Ascending aorta (tissue), 2 donors: ENCODE data around the gene LRRC3B. TPM values are rescaled to one million over a fixed set of nuclear protein-coding genes. Genes with fewer than 3 reads are reported as not detected.

Source experiments
- DNase-seq, 2 donors: peaks; one replicate each; pipeline ENCODE4 v3.0.0-alpha.2; 2019; ENCODE audit warnings: low spot score in 2 of 2
- H3K27ac ChIP-seq, 2 donors: fragments of 200-600 bp; sonication (generic); one replicate each; pipeline ENCODE4 v1.5.1; 2016 to 2017; ENCODE audit warnings: mild to moderate bottlenecking in 1 of 2
- H3K27me3 ChIP-seq: fragments of 200-600 bp; sonication (generic); one replicate; pipeline ENCODE4 v1.5.1; 2017
- H3K36me3 ChIP-seq, 2 donors: fragments of 200-600 bp; sonication (generic); one replicate each; pipeline ENCODE4 v1.5.1; 2016
- H3K4me1 ChIP-seq, 2 donors: fragments of 200-600 bp; sonication (generic); one replicate each; pipeline ENCODE4 v1.5.1; 2016 to 2017; ENCODE audit warnings: mild to moderate bottlenecking in 1 of 2
- H3K4me3 ChIP-seq, 2 donors: fragments of 200-600 bp; sonication (generic); one replicate each; pipeline ENCODE4 v1.5.1; 2016 to 2017; ENCODE audit warnings: mild to moderate bottlenecking in 1 of 2
- H3K9me3 ChIP-seq, 2 donors: fragments of 200-600 bp; sonication (generic); one replicate each; pipeline ENCODE4 v1.5.1; 2016
- CTCF ChIP-seq, 3 experiments: fragments of 200-600 bp in 2 of 3; fragments of 450-650 bp in 1 of 3; sonication (generic) in 2 of 3; IDR thresholded peaks; one replicate each; pipeline ENCODE4 v1.5.1; 2016 to 2019; ENCODE audit warnings: antibody characterized with exemption in 3 of 3, mild to moderate bottlenecking in 1 of 3, moderate library complexity in 1 of 3
- intact Hi-C: fragments of 100-400 bp; cut with DNase I; formaldehyde crosslinking; loops from one replicate; pipeline ENCODE4 v1.15.1; 2023
- total RNA-seq: library from RNA; depleted of rRNA; stranded (reverse); fragments of >200 nt; gene quantifications from one replicate; pipeline ENCODE4 v1.1.0, GENCODE V29; 2016

The LRRC3B gene
- total RNA-seq, 1 donor from 2014 or later = not detected

DNA sequence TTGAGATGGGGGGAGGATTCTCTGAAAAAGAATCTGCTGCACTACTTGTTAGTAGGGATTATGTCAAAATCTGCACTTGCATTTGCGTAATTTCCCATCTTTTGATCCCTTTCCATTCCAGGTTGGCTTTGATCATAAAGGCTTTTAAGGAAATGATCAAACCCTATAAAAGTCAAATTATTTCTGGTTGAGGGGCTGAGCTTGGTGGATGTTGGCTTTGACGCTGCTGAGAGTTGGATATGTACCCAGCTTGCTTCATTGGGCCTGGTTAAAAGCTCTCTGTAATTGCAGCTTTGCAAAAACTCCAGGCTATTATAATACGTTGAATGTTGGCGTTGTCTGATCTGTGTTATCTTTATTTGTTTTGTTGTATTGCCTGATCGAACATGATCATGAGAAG is 12.0 kb downstream of the LRRC3B start:
- no peaks in the 10 kb centered on the region for H3K4me1 ChIP-seq
- no peaks in the 10 kb centered on the region for H3K9me3 ChIP-seq
- no peaks in the 10 kb centered on the region for H3K27me3 ChIP-seq
- DNase-seq = no peak
- no peak overlapping the region for H3K27ac ChIP-seq
- no peaks in the 10 kb centered on the region for H3K36me3 ChIP-seq
- no peak for TF ChIP-seq CTCF (IDR thresholded peaks at IDR 0.05)
- no peak overlapping the region for H3K4me3 ChIP-seq
- intact Hi-C loops = no loop called here

- Histone ChIP-seq H3K4me3 (no peak overlapping the region), H3K36me3 (no peaks in the 10 kb centered on the region), H3K27me3 (no peaks in the 10 kb centered on the region), H3K4me1 (no peaks in the 10 kb centered on the region), H3K27ac (no peak overlapping the region), H3K9me3 (no peaks in the 10 kb centered on the region)
- TF ChIP-seq CTCF (IDR thresholded peaks at IDR 0.05) = no peak
- no peak for DNase-seq
- intact Hi-C loops = no loop called here
Observed at GRCh38 chr3:26636096-26636727, 13.6 kb downstream of the LRRC3B start.

GRCh38 chr3:26637698-26638097 is 15.1 kb downstream of the LRRC3B start:
- H3K9me3 ChIP-seq = no peaks in the 10 kb centered on the region
- DNase-seq = no peak

DNA sequence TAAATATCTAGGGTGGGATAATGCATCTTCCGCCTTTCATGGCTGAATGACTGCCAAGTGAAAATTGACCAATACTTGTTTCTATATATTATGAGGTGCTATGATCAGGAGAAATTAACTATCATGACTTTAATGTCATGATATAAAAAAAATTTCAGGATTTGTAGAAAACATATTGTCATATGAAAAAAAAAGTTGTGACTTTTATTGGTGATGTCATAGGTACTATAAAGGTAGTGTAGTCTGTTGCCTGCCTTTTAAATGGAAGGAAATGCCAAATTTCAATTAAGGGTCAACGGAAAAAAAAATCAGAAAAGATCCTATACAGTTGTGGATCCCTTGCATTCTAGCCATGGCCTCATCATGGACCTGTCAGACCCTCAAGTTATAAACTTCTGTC is 15.5 kb downstream of the LRRC3B start:
- H3K9me3 ChIP-seq = no peaks in the 10 kb centered on the region
- no peak overlapping the region for H3K4me3 ChIP-seq
- no peak for TF ChIP-seq CTCF (IDR thresholded peaks at IDR 0.05)
- H3K36me3 ChIP-seq = no peaks in the 10 kb centered on the region
- DNase-seq = no peak
- no peaks in the 10 kb centered on the region for H3K27me3 ChIP-seq
- no peak overlapping the region for H3K27ac ChIP-seq
- intact Hi-C loops = no loop called here
- no peaks in the 10 kb centered on the region for H3K4me1 ChIP-seq

More at GRCh38 chr3:26637698-26638097, 15.1 kb downstream of the LRRC3B start:
- Histone ChIP-seq H3K36me3 (no peaks in the 10 kb centered on the region), H3K4me3 (no peak overlapping the region), H3K4me1 (no peaks in the 10 kb centered on the region), H3K27ac (no peak overlapping the region), H3K27me3 (no peaks in the 10 kb centered on the region)
- intact Hi-C loops = no loop called here
- TF ChIP-seq CTCF (IDR thresholded peaks at IDR 0.05) = no peak

- intact Hi-C loops = no loop called here
- H3K27ac ChIP-seq = no peak overlapping the region
- no peaks in the 10 kb centered on the region for H3K9me3 ChIP-seq
- no peak for TF ChIP-seq CTCF (IDR thresholded peaks at IDR 0.05)
- H3K4me3 ChIP-seq = no peak overlapping the region
- no peaks in the 10 kb centered on the region for H3K27me3 ChIP-seq
- no peaks in the 10 kb centered on the region for H3K4me1 ChIP-seq
- no peak for DNase-seq
- H3K36me3 ChIP-seq = no peaks in the 10 kb centered on the region
Observed at GRCh38 chr3:26639339-26639738, 16.8 kb downstream of the LRRC3B start.

DNA sequence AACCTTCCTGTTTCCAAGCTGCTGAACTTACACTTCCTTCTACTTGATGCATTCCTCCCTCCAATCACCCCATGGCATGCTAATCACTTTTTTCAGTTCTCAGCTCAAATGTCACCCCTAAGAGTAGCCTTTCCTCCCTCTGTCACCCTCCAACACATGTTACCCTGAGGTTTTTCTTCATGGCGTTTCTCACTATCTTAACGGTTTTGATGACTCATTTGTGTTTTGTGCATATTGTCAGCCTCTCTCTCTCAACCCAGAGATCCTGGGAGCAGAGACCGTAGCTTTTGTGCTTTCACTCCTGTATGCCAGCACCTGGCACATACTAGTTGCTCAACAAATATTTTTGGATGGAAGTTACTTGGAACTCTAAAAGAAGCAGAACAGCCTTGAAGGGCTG is 24.5 kb downstream of the LRRC3B start:
- Histone ChIP-seq H3K27me3 (no peaks in the 10 kb centered on the region), H3K4me3 (no peak overlapping the region), H3K4me1 (no peaks in the 10 kb centered on the region), H3K27ac (no peak overlapping the region), H3K9me3 (no peaks in the 10 kb centered on the region), H3K36me3 (no peaks in the 10 kb centered on the region)
- no peak for DNase-seq
- intact Hi-C loops = no loop called here
- TF ChIP-seq CTCF (IDR thresholded peaks at IDR 0.05) = no peak
